ENCODE results near the gene ACTL7A. TPM values are rescaled to one million over a fixed set of nuclear protein-coding genes. Genes with fewer than 3 reads are reported as not detected.

The ACTL7A gene
- total and polyA plus RNA-seq, 11 donors = not detected

DNA sequence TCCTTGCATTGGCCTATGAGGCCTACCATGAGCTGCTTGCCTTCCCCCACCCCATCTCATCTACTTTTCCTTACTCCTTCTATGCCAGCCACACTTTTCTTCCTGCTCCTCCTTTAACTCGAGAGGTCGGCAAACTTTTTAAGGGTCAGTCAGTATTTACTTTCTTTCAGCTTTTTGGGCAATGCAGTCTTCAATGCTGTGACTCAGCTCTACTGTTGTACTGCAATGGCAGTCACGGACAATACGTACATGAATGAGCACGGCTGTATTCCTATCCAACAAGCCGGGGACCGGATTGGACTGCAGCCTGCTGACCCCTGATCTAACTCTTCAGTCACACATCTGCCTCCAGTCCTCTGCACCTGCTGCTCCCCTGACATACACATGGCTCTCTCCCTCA, 602 bp upstream of the ACTL7A start:
- TF ChIP-seq, protein P1, sequence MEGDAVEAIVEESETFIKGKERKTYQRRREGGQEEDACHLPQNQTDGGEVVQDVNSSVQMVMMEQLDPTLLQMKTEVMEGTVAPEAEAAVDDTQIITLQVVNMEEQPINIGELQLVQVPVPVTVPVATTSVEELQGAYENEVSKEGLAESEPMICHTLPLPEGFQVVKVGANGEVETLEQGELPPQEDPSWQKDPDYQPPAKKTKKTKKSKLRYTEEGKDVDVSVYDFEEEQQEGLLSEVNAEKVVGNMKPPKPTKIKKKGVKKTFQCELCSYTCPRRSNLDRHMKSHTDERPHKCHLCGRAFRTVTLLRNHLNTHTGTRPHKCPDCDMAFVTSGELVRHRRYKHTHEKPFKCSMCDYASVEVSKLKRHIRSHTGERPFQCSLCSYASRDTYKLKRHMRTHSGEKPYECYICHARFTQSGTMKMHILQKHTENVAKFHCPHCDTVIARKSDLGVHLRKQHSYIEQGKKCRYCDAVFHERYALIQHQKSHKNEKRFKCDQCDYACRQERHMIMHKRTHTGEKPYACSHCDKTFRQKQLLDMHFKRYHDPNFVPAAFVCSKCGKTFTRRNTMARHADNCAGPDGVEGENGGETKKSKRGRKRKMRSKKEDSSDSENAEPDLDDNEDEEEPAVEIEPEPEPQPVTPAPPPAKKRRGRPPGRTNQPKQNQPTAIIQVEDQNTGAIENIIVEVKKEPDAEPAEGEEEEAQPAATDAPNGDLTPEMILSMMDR (IDR thresholded peaks at IDR 0.05) = no peak
- no peak for TF ChIP-seq POLR2A (IDR thresholded peaks at IDR 0.05)
- DNase-seq = no peak
- H3K27me3 ChIP-seq = no peaks in the 10 kb centered on the region
- H3K27ac ChIP-seq = no peak overlapping the region
- no peak for ATAC-seq
- no peaks in the 10 kb centered on the region for H3K9me3 ChIP-seq
- intact Hi-C loops (cut with DNase I) = no loop called here
- WGBS, 4 donors = 68 to 98% (median 81%) methylated on average over 7 of the region's 7 CpGs
- peaks cover 0 to 6% (median 0%) of the 10 kb centered on the region in 12 donors for H3K4me1 ChIP-seq
- H3K4me3 ChIP-seq = no peak overlapping the region
- no peaks in the 10 kb centered on the region for H3K36me3 ChIP-seq

- Histone ChIP-seq H3K4me3 (no peak overlapping the region), H3K36me3 (peaks cover 0 to 19% (median 7%) of the 10 kb centered on the region in 9 donors), H3K27ac (no peak overlapping the region), H3K27me3 (no peaks in the 10 kb centered on the region), H3K4me1 (peaks cover 0 to 6% (median 0%) of the 10 kb centered on the region in 12 donors), H3K9me3 (no peaks in the 10 kb centered on the region)
- no peak for ATAC-seq
- 87 to 93% (median 92%) methylated on average over 3 of the region's 3 CpGs for WGBS, 4 donors
- intact Hi-C loops (cut with DNase I) = no loop called here
- TF ChIP-seq, protein P1 (IDR thresholded peaks at IDR 0.05) = no peak
- TF ChIP-seq POLR2A (IDR thresholded peaks at IDR 0.05) = no peak
- no peak for DNase-seq
Observed at GRCh38 chr9:108863891-108864290, 1.8 kb downstream of the ACTL7A start.

DNA sequence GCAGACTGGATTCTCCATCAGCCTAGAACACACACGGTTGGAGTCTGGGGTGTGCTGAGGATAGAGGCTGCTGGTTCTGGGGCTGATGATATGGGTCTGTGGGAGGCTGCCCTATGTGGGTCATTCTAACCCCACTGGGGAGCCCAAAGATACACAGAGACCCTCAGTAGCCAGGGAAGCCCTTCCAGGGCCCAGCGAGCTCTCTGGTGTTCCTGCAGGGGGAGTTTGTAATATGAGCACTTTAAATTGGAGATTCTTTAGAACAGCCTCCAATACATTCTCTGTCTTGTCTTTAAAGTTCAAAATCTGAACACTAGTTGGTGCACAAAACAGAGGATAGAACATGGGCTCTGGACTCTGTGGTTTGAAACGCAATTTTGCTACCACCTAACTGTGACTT, 2.4 kb downstream of the ACTL7A start:
- no peaks in the 10 kb centered on the region for H3K9me3 ChIP-seq
- 76 to 84% (median 81%) methylated on average over 3 of the region's 3 CpGs for WGBS, 4 donors
- DNase-seq (no peak), ATAC-seq (peak in 2 of 4 donors; percentile 9 to 14)
- H3K27me3 ChIP-seq = no peaks in the 10 kb centered on the region
- intact Hi-C loops (cut with DNase I) = no loop called here
- TF ChIP-seq, protein P1 (IDR thresholded peaks at IDR 0.05) = no peak
- TF ChIP-seq POLR2A (IDR thresholded peaks at IDR 0.05) = no peak
- H3K4me1 ChIP-seq = peaks cover 0 to 6% (median 0%) of the 10 kb centered on the region in 12 donors
- no peak overlapping the region for H3K27ac ChIP-seq
- peaks cover 0 to 25% (median 13%) of the 10 kb centered on the region in 9 donors for H3K36me3 ChIP-seq
- H3K4me3 ChIP-seq = no peak overlapping the region

GRCh38 chr9:108865037-108865436, 3.0 kb downstream of the ACTL7A start:
- Histone ChIP-seq H3K4me3 (no peak overlapping the region), H3K4me1 (peaks cover 0 to 6% (median 0%) of the 10 kb centered on the region in 12 donors), H3K36me3 (peaks cover 0 to 31% (median 19%) of the 10 kb centered on the region in 9 donors), H3K27me3 (no peaks in the 10 kb centered on the region), H3K27ac (no peak overlapping the region), H3K9me3 (no peaks in the 10 kb centered on the region)
- 83 to 86% (median 84%) methylated on average over 4 of the region's 4 CpGs for WGBS, 4 donors
- DNase-seq = no peak
- TF ChIP-seq, protein P1 (IDR thresholded peaks at IDR 0.05) = no peak
- TF ChIP-seq POLR2A (IDR thresholded peaks at IDR 0.05) = no peak
- ATAC-seq = peak in 3 of 4 donors; percentile 23 to 52 (median 23)
- intact Hi-C loops (cut with DNase I) = no loop called here
